Activated CD4-positive, alpha-beta T cell treated with anti-CD3 and anti-CD28 coated beads, Interleukin-2, amount 10 ng/mL, durations not matched to agents 7 days and 5 days (primary cell): ENCODE results near the gene HOXD10. TPM values are rescaled to one million over a fixed set of nuclear protein-coding genes. Genes with fewer than 3 reads are reported as not detected.

Source experiments
- CTCF ChIA-PET: fragments of 350-600 bp; sonication (Branson Sonifier 250); formaldehyde crosslinking; loops from one replicate; lab custom pipeline; 2021; ENCODE audit warnings: antibody characterized with exemption; lab: Charles Lee
- POLR2A ChIA-PET: fragments of 350-600 bp; sonication (Branson Sonifier 250); formaldehyde crosslinking; loops from one replicate; lab custom pipeline; 2021; ENCODE audit warnings: antibody characterized with exemption; lab: Charles Lee
- DNase-seq: peaks from one replicate; pipeline ENCODE4 v3.0.0-alpha.2; 2020
- H3K27ac Mint-ChIP-seq: one replicate; pipeline ENCODE4 v1.8.0; 2021; ENCODE audit warnings: mild to moderate bottlenecking, moderate library complexity, mixed read lengths
- H3K27me3 Mint-ChIP-seq: one replicate; pipeline ENCODE4 v1.8.0; 2021; ENCODE audit warnings: mixed read lengths
- H3K36me3 Mint-ChIP-seq: one replicate; pipeline ENCODE4 v1.8.0; 2021; ENCODE audit warnings: low read depth, mixed read lengths
- H3K4me1 Mint-ChIP-seq: one replicate; pipeline ENCODE4 v1.8.0; 2021; ENCODE audit warnings: mixed read lengths
- H3K4me3 Mint-ChIP-seq: one replicate; pipeline ENCODE4 v1.8.0; 2021; ENCODE audit warnings: mild to moderate bottlenecking, moderate library complexity, mixed read lengths
- H3K9me3 Mint-ChIP-seq: one replicate; pipeline ENCODE4 v1.8.0; 2021; ENCODE audit warnings: mixed read lengths
- total RNA-seq, 2 experiments: library from RNA; stranded (reverse); gene quantifications; one replicate each; pipeline ENCODE4 v1.2.3, GENCODE V29; 2021

The HOXD10 gene
- total RNA-seq, 2 experiments from 2014 or later: not detected

- Mint-ChIP-seq H3K4me3 (no peak overlapping the region), H3K36me3 (peaks cover 4% of the 10 kb centered on the region), H3K9me3 (peaks cover 7% of the 10 kb centered on the region), H3K27ac (no peak overlapping the region), H3K27me3 (peaks cover 85% of the 10 kb centered on the region), H3K4me1 (peaks cover 7% of the 10 kb centered on the region)
- DNase-seq: no peak
- ChIA-PET CTCF (interaction anchor here (0.6 to 1.1 kb wide), 4 partner anchors 20 to 768 kb away, joined by 3 read pairs; no protein-coding TSS in a partner anchor), POLR2A (no interaction called here)
These were observed 1.3 kb downstream of the HOXD10 start for GRCh38 chr2:176117823-176118371.

- Mint-ChIP-seq H3K36me3 (peaks cover 4% of the 10 kb centered on the region), H3K4me1 (peaks cover 8% of the 10 kb centered on the region), H3K9me3 (peaks cover 7% of the 10 kb centered on the region), H3K4me3 (no peak overlapping the region), H3K27me3 (peaks cover 80% of the 10 kb centered on the region), H3K27ac (peak overlapping the region; percentile 69)
- ChIA-PET CTCF (interaction anchor here (1.0 kb wide), 1 partner anchor 25 kb away, joined by 3 read pairs; no protein-coding TSS in a partner anchor), POLR2A (no interaction called here)
- DNase-seq: no peak
These were observed 2.2 kb downstream of the HOXD10 start for GRCh38 chr2:176118601-176119339.

- Mint-ChIP-seq H3K27me3 (peaks cover 81% of the 10 kb centered on the region), H3K4me3 (no peak overlapping the region), H3K9me3 (peaks cover 7% of the 10 kb centered on the region), H3K4me1 (peaks cover 11% of the 10 kb centered on the region), H3K27ac (no peak overlapping the region), H3K36me3 (peaks cover 2% of the 10 kb centered on the region)
- no peak for DNase-seq
- ChIA-PET CTCF (interaction anchor here (0.7 to 1.8 kb wide), 10 partner anchors 9 to 52 kb away, joined by 3 to 5 read pairs (median 3); no protein-coding TSS in a partner anchor), POLR2A (no interaction called here)
These were observed 4.0 kb downstream of the HOXD10 start for GRCh38 chr2:176120364-176121189.

GRCh38 chr2:176121190-176122051 is 4.8 kb downstream of the HOXD10 start:
- peaks cover 7% of the 10 kb centered on the region for H3K9me3 Mint-ChIP-seq
- POLR2A ChIA-PET: no interaction called here
- no peak overlapping the region for H3K4me3 Mint-ChIP-seq

GRCh38 chr2:176122052-176122682 is 5.6 kb downstream of the HOXD10 start:
- Mint-ChIP-seq H3K4me1 (peaks cover 11% of the 10 kb centered on the region), H3K36me3 (peaks cover 2% of the 10 kb centered on the region), H3K4me3 (peak overlapping the region; percentile 36), H3K27me3 (peaks cover 82% of the 10 kb centered on the region), H3K9me3 (peaks cover 4% of the 10 kb centered on the region), H3K27ac (peak overlapping the region; percentile 46)
- CTCF ChIA-PET: interaction anchor here (1.8 kb wide), 1 partner anchor 19 kb away, joined by 5 read pairs; no protein-coding TSS in a partner anchor
- POLR2A ChIA-PET: no interaction called here
- no peak for DNase-seq

More at GRCh38 chr2:176121190-176122051, 4.8 kb downstream of the HOXD10 start:
- no peak for DNase-seq
- CTCF ChIA-PET: interaction anchor here (0.9 to 1.8 kb wide), 7 partner anchors 10 to 51 kb away, joined by 3 to 5 read pairs (median 3); no protein-coding TSS in a partner anchor
- Mint-ChIP-seq H3K27me3 (peaks cover 83% of the 10 kb centered on the region), H3K27ac (no peak overlapping the region), H3K36me3 (peaks cover 2% of the 10 kb centered on the region), H3K4me1 (peaks cover 11% of the 10 kb centered on the region)

- POLR2A ChIA-PET: no interaction called here
- Mint-ChIP-seq H3K4me3 (peak within 1 kb of the TSS; percentile 36), H3K4me1 (peaks cover 11% of the 10 kb centered on the region), H3K27me3 (peaks cover 82% of the 10 kb centered on the region), H3K9me3 (peaks cover 4% of the 10 kb centered on the region), H3K27ac (peak within 1 kb of the TSS; percentile 76), H3K36me3 (peaks cover 1% of the 10 kb centered on the region)
- CTCF ChIA-PET: no interaction called here
- no peak for DNase-seq
These were observed 6.3 kb downstream of the HOXD10 start, which contains the start of gene HOXD9 for GRCh38 chr2:176122683-176123410. Gene HOXD9, plus strand, starts transcription at chr2:176122719. Its CDS starts 50 bp downstream, at chr2:176122769.

- CTCF ChIA-PET: no interaction called here
- H3K9me3 Mint-ChIP-seq: peaks cover 2% of the 10 kb centered on the region
- no peak for DNase-seq
- H3K36me3 Mint-ChIP-seq: no peaks in the 10 kb centered on the region
- peak overlapping the region; percentile 76 for H3K27ac Mint-ChIP-seq
- peaks cover 10% of the 10 kb centered on the region for H3K4me1 Mint-ChIP-seq
- H3K4me3 Mint-ChIP-seq: peak overlapping the region; percentile 22
- POLR2A ChIA-PET: no interaction called here
- peaks cover 82% of the 10 kb centered on the region for H3K27me3 Mint-ChIP-seq
These were observed 7.0 kb downstream of the HOXD10 start for GRCh38 chr2:176123411-176124109.

GRCh38 chr2:176124110-176124946 is 7.8 kb downstream of the HOXD10 start:
- peak overlapping the region; percentile 22 for H3K4me3 Mint-ChIP-seq

GRCh38 chr2:176124947-176125771 is 8.6 kb downstream of the HOXD10 start:
- CTCF ChIA-PET: interaction anchor here (0.6 kb wide), 1 partner anchor 1337 kb away, joined by 3 read pairs; no protein-coding TSS in a partner anchor
- Mint-ChIP-seq H3K27me3 (peaks cover 74% of the 10 kb centered on the region), H3K36me3 (no peaks in the 10 kb centered on the region), H3K27ac (no peak overlapping the region), H3K9me3 (no peaks in the 10 kb centered on the region), H3K4me1 (peaks cover 8% of the 10 kb centered on the region), H3K4me3 (no peak overlapping the region)
- no peak for DNase-seq
- POLR2A ChIA-PET: no interaction called here

More at GRCh38 chr2:176124110-176124946, 7.8 kb downstream of the HOXD10 start:
- peaks cover 82% of the 10 kb centered on the region for H3K27me3 Mint-ChIP-seq
- no peaks in the 10 kb centered on the region for H3K9me3 Mint-ChIP-seq
- POLR2A ChIA-PET: no interaction called here
- H3K4me1 Mint-ChIP-seq: peaks cover 8% of the 10 kb centered on the region
- H3K36me3 Mint-ChIP-seq: no peaks in the 10 kb centered on the region
- CTCF ChIA-PET: no interaction called here
- no peak for DNase-seq
- H3K27ac Mint-ChIP-seq: peak overlapping the region; percentile 76
